Suprapubic skin (tissue), 4 donors: ENCODE measurements around the gene ZNF691.

Experiments
- POLR2A ChIP-seq, 2 donors: fragments of 450-650 bp; IDR thresholded peaks; one replicate each; pipeline ENCODE4 v1.6.1; 2017; ENCODE audit warnings: antibody characterized with exemption in 2 of 2, mild to moderate bottlenecking in 2 of 2, moderate library complexity in 2 of 2
- POLR2AphosphoS5 ChIP-seq, 3 donors: sonication (generic); formaldehyde crosslinking; IDR thresholded peaks; one replicate each; pipeline ENCODE4 v1.6.1; 2017; ENCODE audit warnings: antibody characterized with exemption in 3 of 3
- TF ChIP-seq, protein P1 (sequence below), 2 donors: fragments of 200-600 bp in 1 of 2; fragments of 450-650 bp in 1 of 2; sonication (generic) in 1 of 2; IDR thresholded peaks; one replicate each; pipeline ENCODE4 v1.5.1; 2016 to 2019; ENCODE audit warnings: antibody characterized with exemption in 2 of 2, mild to moderate bottlenecking in 1 of 2, moderate library complexity in 1 of 2

DNA sequence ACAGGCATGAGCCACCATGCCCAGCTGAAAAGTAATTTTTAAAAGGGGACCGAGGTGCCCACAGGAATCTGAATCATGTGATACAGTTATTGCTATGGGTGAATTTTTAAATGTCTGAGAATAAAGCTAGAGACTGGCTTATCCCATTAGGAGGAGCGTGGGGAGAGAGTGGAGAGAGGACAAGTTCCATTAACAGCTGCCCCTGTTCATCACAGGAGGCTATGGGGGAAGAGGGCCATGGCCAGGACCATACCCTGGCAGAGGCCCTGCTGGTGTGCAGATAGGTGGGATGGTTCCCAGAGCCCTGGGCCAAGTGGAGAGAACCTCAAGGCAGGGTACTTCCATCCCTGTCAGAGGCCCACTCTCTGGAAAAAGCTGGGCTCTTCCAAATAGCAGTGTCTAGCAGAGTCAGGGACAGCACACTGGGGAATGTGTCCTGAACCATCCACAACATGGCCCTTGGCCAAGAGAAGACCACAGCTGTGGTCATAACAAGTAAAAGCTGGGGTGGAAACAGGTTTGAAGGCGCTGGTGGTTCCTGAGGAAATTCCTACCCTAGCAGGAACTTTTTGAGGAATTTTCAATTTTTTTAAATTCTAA lies 13.7 kb upstream of the ZNF691 start:
- TF ChIP-seq, protein P1, sequence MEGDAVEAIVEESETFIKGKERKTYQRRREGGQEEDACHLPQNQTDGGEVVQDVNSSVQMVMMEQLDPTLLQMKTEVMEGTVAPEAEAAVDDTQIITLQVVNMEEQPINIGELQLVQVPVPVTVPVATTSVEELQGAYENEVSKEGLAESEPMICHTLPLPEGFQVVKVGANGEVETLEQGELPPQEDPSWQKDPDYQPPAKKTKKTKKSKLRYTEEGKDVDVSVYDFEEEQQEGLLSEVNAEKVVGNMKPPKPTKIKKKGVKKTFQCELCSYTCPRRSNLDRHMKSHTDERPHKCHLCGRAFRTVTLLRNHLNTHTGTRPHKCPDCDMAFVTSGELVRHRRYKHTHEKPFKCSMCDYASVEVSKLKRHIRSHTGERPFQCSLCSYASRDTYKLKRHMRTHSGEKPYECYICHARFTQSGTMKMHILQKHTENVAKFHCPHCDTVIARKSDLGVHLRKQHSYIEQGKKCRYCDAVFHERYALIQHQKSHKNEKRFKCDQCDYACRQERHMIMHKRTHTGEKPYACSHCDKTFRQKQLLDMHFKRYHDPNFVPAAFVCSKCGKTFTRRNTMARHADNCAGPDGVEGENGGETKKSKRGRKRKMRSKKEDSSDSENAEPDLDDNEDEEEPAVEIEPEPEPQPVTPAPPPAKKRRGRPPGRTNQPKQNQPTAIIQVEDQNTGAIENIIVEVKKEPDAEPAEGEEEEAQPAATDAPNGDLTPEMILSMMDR (IDR thresholded peaks at IDR 0.05), result no peak
- TF ChIP-seq POLR2AphosphoS5 (IDR thresholded peaks at IDR 0.05) (no peak), POLR2A (IDR thresholded peaks at IDR 0.05) (no peak)
